SH-SY5Y (cell line): ENCODE measurements around the gene MORF4L1.

ENCODE experiments used
- GATA2 ChIP-seq: IDR thresholded peaks from 2 replicates; pipeline ENCODE4 v1.6.1; 2011; ENCODE audit warnings: mild to moderate bottlenecking, low read depth, low read length
- GATA3 ChIP-seq: IDR thresholded peaks from 2 replicates; pipeline ENCODE4 v1.6.1; 2011; ENCODE audit warnings: low read depth, mild to moderate bottlenecking, low read length, moderate library complexity

DNA sequence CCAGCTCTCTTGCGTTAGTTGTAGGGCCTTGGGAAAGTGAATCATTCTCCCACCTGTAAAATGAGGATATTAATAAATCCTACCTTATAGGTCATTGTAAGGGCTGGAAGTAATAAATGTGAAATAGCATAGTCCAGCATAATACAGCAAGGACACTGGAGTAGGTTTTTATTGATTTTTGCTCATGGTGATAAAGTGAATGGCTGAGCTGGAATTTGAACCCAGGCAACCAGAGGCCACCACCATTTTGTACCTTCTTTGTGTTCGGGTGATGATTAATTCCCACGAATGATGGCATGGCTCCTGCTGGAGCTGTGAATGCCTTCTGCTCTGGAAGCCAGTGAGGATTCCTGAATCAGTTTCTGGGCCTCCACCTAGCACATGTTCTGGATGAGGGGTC, 40.3 kb downstream of the MORF4L1 start:
- TF ChIP-seq GATA2, result no peak
- no peak for TF ChIP-seq GATA3
